HEK293 (cell line): ENCODE results near the gene SLC30A3.

Source experiments
- CTCF ChIA-PET: fragments of 350-600 bp; formaldehyde crosslinking; extraction: SDS; loops from one replicate; lab custom pipeline; 2021; ENCODE audit warnings: antibody characterized with exemption; lab: Yijun Ruan, JAX
- POLR2A ChIA-PET: fragments of 300-600 bp; formaldehyde crosslinking; extraction: SDS; loops from one replicate; lab custom pipeline; 2020; ENCODE audit warnings: antibody characterized with exemption, inconsistent platforms; lab: Yijun Ruan, JAX
- H3K27ac ChIP-seq: fragments of 200-500 bp; sonication (Bioruptor generic); 2 replicates; pipeline ENCODE4 v1.5.1; 2014; ENCODE audit warnings: low read depth, low read length, control low read depth, inconsistent platforms; ENCODE audit errors: extremely low read depth
- H3K36me3 ChIP-seq, 2 experiments: fragments of 200-500 bp in 1 of 2; sonication (Bioruptor generic) in 1 of 2; 1 replicate in 1 of 2; 2 replicates in 1 of 2; pipeline ENCODE4 v1.5.1; 2014 to 2017; ENCODE audit warnings: inconsistent platforms in 2 of 2, low read length in 2 of 2; ENCODE audit not compliant: control insufficient read depth in 2 of 2, insufficient read depth in 1 of 2
- H3K4me1 ChIP-seq: fragments of 200-500 bp; sonication (Bioruptor generic); 2 replicates; pipeline ENCODE4 v1.5.1; 2014; ENCODE audit warnings: mild to moderate bottlenecking, low read length, inconsistent platforms; ENCODE audit not compliant: control insufficient read depth, insufficient read depth
- H3K4me3 ChIP-seq: 2 replicates; pipeline ENCODE4 v1.5.1; 2011; ENCODE audit warnings: low read depth, mild to moderate bottlenecking, control low read depth, low read length, moderate library complexity
- H3K9me3 ChIP-seq: fragments of 200-500 bp; sonication (Bioruptor generic); 2 replicates; pipeline ENCODE4 v1.5.1; 2014; ENCODE audit warnings: low read depth, low read length, inconsistent platforms; ENCODE audit not compliant: control insufficient read depth, insufficient read depth
- BCL11B ChIP-seq: fragments of 450-650 bp; formaldehyde crosslinking; IDR thresholded peaks from 2 replicates; pipeline ENCODE4 v1.5.1; 2016; ENCODE audit warnings: low read depth, missing biosample characterization, missing genetic modification characterization
- GFI1B ChIP-seq: fragments of 450-650 bp; formaldehyde crosslinking; IDR thresholded peaks from 2 replicates; pipeline ENCODE4 v1.5.1; 2016; ENCODE audit warnings: missing biosample characterization, missing genetic modification characterization
- IKZF3 ChIP-seq: fragments of 450-650 bp; IDR thresholded peaks from 2 replicates; pipeline ENCODE4 v1.5.0; 2018; ENCODE audit warnings: missing biosample characterization, mild to moderate bottlenecking, missing genetic modification characterization, moderate library complexity
- KLF9 ChIP-seq: fragments of 450-650 bp; formaldehyde crosslinking; IDR thresholded peaks from 2 replicates; pipeline ENCODE4 v1.5.1; 2016; ENCODE audit warnings: missing biosample characterization, missing genetic modification characterization, low read depth
- SP2 ChIP-seq: fragments of 450-650 bp; formaldehyde crosslinking; IDR thresholded peaks from 2 replicates; pipeline ENCODE4 v1.5.1; 2016; ENCODE audit warnings: missing biosample characterization, missing genetic modification characterization
- WT1 ChIP-seq: fragments of 450-650 bp; formaldehyde crosslinking; IDR thresholded peaks from 2 replicates; pipeline ENCODE4 v1.5.1; 2016; ENCODE audit warnings: missing biosample characterization, missing genetic modification characterization
- ZBTB21 ChIP-seq: fragments of 450-650 bp; formaldehyde crosslinking; IDR thresholded peaks from 2 replicates; pipeline ENCODE4 v1.5.1; 2017; ENCODE audit warnings: missing biosample characterization, missing genetic modification characterization
- ZIC2 ChIP-seq: fragments of 450-650 bp; formaldehyde crosslinking; IDR thresholded peaks from 2 replicates; pipeline ENCODE4 v1.5.1; 2016; ENCODE audit warnings: missing biosample characterization, missing genetic modification characterization
- ZNF10 ChIP-seq: fragments of 450-650 bp; formaldehyde crosslinking; IDR thresholded peaks from 2 replicates; pipeline ENCODE4 v1.5.1; 2017; ENCODE audit warnings: missing biosample characterization, missing genetic modification characterization
- ZNF155 ChIP-seq: fragments of 450-650 bp; formaldehyde crosslinking; IDR thresholded peaks from 2 replicates; pipeline ENCODE4 v1.5.1; 2016; ENCODE audit warnings: missing biosample characterization, missing genetic modification characterization
- ZNF202 ChIP-seq: fragments of 450-650 bp; formaldehyde crosslinking; IDR thresholded peaks from 2 replicates; pipeline ENCODE4 v1.5.1; 2016; ENCODE audit warnings: missing biosample characterization, missing genetic modification characterization, borderline replicate concordance
- ZNF24 ChIP-seq: fragments of 450-650 bp; formaldehyde crosslinking; IDR thresholded peaks from 2 replicates; pipeline ENCODE4 v1.5.1; 2016; ENCODE audit warnings: missing biosample characterization, missing genetic modification characterization
- ZNF350 ChIP-seq: fragments of 450-650 bp; formaldehyde crosslinking; IDR thresholded peaks from 2 replicates; pipeline ENCODE4 v1.5.0; 2017; ENCODE audit warnings: missing biosample characterization, mild to moderate bottlenecking, missing genetic modification characterization
- ZNF530 ChIP-seq: fragments of 450-650 bp; formaldehyde crosslinking; IDR thresholded peaks from 2 replicates; pipeline ENCODE4 v1.5.1; 2016; ENCODE audit warnings: low read depth, missing biosample characterization, missing genetic modification characterization
- ZNF623 ChIP-seq: fragments of 450-650 bp; formaldehyde crosslinking; IDR thresholded peaks from 2 replicates; pipeline ENCODE4 v1.5.1; 2016; ENCODE audit warnings: missing biosample characterization, missing genetic modification characterization
- ZNF792 ChIP-seq: fragments of 450-650 bp; formaldehyde crosslinking; IDR thresholded peaks from 2 replicates; pipeline ENCODE4 v1.5.1; 2016; ENCODE audit warnings: missing biosample characterization, missing genetic modification characterization
- ZSCAN16 ChIP-seq: fragments of 450-650 bp; formaldehyde crosslinking; IDR thresholded peaks from 2 replicates; pipeline ENCODE4 v1.5.1; 2016; ENCODE audit warnings: missing biosample characterization, missing genetic modification characterization
- TF ChIP-seq, protein P1 (sequence below): fragments of 450-650 bp; formaldehyde crosslinking; IDR thresholded peaks from 2 replicates; pipeline ENCODE4 v1.5.1; 2016; ENCODE audit warnings: missing biosample characterization, missing genetic modification characterization, borderline replicate concordance
- TF ChIP-seq, protein P2 (sequence below): fragments of 450-650 bp; formaldehyde crosslinking; IDR thresholded peaks from 2 replicates; pipeline ENCODE4 v1.5.1; 2016; ENCODE audit warnings: missing biosample characterization, missing genetic modification characterization
- TF ChIP-seq, protein P3 (sequence below): fragments of 450-650 bp; formaldehyde crosslinking; IDR thresholded peaks from 2 replicates; pipeline ENCODE4 v1.5.1; 2016; ENCODE audit warnings: missing biosample characterization, missing genetic modification characterization
- TF ChIP-seq, protein P4 (sequence below): fragments of 450-650 bp; formaldehyde crosslinking; IDR thresholded peaks from 2 replicates; pipeline ENCODE4 v1.5.1; 2016; ENCODE audit warnings: missing biosample characterization, missing genetic modification characterization
- TF ChIP-seq, protein P5 (sequence below): fragments of 450-650 bp; formaldehyde crosslinking; IDR thresholded peaks from 2 replicates; pipeline ENCODE4 v1.5.1; 2016; ENCODE audit warnings: missing biosample characterization, missing genetic modification characterization
- TF ChIP-seq, protein P6 (sequence below): fragments of 450-650 bp; formaldehyde crosslinking; IDR thresholded peaks from 2 replicates; pipeline ENCODE4 v1.5.1; 2016; ENCODE audit warnings: missing biosample characterization, missing genetic modification characterization
- TF ChIP-seq, protein P7 (sequence below): fragments of 450-650 bp; formaldehyde crosslinking; IDR thresholded peaks from 2 replicates; pipeline ENCODE4 v1.5.1; 2016; ENCODE audit warnings: missing biosample characterization, missing genetic modification characterization, low read depth

SLC30A3 gene

DNA sequence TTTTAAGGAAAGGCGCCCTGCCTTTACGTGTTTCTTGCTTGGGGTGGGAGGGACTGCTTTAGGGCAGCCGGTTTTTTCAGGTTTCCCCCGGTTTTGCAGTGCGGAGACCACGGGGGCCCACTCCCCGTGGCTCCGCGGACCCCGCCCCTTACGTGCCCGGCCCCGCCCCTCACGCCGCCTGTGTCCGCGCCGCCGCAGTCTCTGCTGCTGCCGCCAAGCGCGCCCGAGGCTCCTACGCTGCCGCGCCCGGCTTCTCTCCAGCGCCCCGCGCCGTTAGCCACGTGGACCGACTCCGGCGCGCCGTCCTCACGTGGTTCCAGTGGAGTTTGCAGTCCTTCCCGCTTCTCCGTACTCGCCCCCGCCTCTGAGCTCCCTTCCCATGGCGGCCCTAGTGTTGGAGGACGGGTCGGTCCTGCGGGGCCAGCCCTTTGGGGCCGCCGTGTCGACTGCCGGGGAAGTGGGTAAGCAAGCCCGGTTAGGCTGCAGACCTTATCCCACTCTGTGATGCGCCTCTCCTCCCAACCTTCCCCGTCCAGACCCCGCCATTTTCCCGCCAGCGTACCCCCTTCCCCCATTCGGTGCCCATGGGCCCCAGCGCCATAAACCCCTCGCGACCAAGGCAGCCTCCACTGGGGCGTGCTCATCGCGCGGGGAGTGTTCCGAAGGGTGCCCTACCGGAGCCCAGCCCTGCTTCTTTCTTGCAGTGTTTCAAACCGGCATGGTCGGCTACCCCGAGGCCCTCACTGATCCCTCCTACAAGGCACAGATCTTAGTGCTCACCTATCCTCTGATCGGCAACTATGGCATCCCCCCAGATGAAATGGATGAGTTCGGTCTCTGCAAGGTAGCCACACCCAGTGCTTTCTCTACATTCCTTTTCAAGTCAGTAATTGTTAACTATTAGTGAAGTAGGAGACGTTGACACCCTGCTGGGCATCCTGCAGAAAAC lies 45.4 kb downstream of the SLC30A3 start, which contains the start of gene CAD:
CAD (plus strand) TSS at position 197 of the 949 bp plus-strand sequence; CDS start at position 380, 183 bp downstream.
- Histone ChIP-seq H3K4me3 (peak within 1 kb of the TSS; percentile 72), H3K4me1 (no peaks in the 10 kb centered on the region; the same call in 1 of the 2 replicates), H3K27ac (peak within 1 kb of the TSS; percentile 86), H3K36me3 (peaks cover 20 to 80% of the 10 kb centered on the region in 2 experiments; a peak in 2 of 3 replicates), H3K9me3 (no peaks in the 10 kb centered on the region)
- POLR2A ChIA-PET = interaction anchor here (0.6 to 1.5 kb wide), 4 partner anchors 8 to 167 kb away, joined by 3 read pairs; no protein-coding TSS in a partner anchor
- CTCF ChIA-PET = interaction anchor here (1.3 to 2.8 kb wide), 3 partner anchors 12 to 86 kb away, joined by 4 to 8 read pairs (median 8); no protein-coding TSS in a partner anchor
- TF ChIP-seq KLF9 (tag by site-specific recombination) (peak; percentile 88), ZNF623 (tag by site-specific recombination) (no peak), IKZF3 (tag by site-specific recombination) (no peak), ZNF792 (tag by site-specific recombination) (no peak), ZNF530 (no peak), SP2 (peak; percentile 36), ZNF155 (tag by site-specific recombination) (no peak), ZNF24 (tag by site-specific recombination) (no peak), BCL11B (tag by site-specific recombination) (no peak), WT1 (tag by site-specific recombination) (peak; percentile 25; the same call in 1 of the 2 replicates), ZNF350 (tag by site-specific recombination) (no peak), ZSCAN16 (no peak), ZNF10 (no peak), ZBTB21 (tag by site-specific recombination) (no peak), ZNF202 (tag by site-specific recombination) (no peak), ZIC2 (tag by site-specific recombination) (no peak; the same call in none of the 2 replicates), GFI1B (no peak)
- TF ChIP-seq, protein P1, sequence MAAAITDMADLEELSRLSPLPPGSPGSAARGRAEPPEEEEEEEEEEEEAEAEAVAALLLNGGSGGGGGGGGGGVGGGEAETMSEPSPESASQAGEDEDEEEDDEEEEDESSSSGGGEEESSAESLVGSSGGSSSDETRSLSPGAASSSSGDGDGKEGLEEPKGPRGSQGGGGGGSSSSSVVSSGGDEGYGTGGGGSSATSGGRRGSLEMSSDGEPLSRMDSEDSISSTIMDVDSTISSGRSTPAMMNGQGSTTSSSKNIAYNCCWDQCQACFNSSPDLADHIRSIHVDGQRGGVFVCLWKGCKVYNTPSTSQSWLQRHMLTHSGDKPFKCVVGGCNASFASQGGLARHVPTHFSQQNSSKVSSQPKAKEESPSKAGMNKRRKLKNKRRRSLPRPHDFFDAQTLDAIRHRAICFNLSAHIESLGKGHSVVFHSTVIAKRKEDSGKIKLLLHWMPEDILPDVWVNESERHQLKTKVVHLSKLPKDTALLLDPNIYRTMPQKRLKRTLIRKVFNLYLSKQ (tag by site-specific recombination) = no peak
- TF ChIP-seq, protein P2, sequence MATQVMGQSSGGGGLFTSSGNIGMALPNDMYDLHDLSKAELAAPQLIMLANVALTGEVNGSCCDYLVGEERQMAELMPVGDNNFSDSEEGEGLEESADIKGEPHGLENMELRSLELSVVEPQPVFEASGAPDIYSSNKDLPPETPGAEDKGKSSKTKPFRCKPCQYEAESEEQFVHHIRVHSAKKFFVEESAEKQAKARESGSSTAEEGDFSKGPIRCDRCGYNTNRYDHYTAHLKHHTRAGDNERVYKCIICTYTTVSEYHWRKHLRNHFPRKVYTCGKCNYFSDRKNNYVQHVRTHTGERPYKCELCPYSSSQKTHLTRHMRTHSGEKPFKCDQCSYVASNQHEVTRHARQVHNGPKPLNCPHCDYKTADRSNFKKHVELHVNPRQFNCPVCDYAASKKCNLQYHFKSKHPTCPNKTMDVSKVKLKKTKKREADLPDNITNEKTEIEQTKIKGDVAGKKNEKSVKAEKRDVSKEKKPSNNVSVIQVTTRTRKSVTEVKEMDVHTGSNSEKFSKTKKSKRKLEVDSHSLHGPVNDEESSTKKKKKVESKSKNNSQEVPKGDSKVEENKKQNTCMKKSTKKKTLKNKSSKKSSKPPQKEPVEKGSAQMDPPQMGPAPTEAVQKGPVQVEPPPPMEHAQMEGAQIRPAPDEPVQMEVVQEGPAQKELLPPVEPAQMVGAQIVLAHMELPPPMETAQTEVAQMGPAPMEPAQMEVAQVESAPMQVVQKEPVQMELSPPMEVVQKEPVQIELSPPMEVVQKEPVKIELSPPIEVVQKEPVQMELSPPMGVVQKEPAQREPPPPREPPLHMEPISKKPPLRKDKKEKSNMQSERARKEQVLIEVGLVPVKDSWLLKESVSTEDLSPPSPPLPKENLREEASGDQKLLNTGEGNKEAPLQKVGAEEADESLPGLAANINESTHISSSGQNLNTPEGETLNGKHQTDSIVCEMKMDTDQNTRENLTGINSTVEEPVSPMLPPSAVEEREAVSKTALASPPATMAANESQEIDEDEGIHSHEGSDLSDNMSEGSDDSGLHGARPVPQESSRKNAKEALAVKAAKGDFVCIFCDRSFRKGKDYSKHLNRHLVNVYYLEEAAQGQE (tag by site-specific recombination) = peak; percentile 31; the same call in 1 of the 2 replicates
- TF ChIP-seq, protein P3, sequence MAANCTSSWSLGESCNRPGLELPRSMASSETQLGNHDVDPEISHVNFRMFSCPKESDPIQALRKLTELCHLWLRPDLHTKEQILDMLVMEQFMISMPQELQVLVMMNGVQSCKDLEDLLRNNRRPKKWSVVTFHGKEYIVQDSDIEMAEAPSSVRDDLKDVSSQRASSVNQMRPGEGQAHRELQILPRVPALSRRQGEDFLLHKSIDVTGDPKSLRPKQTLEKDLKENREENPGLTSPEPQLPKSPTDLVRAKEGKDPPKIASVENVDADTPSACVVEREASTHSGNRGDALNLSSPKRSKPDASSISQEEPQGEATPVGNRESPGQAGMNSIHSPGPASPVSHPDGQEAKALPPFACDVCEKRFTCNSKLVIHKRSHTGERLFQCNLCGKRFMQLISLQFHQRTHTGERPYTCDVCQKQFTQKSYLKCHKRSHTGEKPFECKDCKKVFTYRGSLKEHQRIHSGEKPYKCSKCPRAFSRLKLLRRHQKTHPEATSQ (tag by site-specific recombination) = no peak
- TF ChIP-seq, protein P4, sequence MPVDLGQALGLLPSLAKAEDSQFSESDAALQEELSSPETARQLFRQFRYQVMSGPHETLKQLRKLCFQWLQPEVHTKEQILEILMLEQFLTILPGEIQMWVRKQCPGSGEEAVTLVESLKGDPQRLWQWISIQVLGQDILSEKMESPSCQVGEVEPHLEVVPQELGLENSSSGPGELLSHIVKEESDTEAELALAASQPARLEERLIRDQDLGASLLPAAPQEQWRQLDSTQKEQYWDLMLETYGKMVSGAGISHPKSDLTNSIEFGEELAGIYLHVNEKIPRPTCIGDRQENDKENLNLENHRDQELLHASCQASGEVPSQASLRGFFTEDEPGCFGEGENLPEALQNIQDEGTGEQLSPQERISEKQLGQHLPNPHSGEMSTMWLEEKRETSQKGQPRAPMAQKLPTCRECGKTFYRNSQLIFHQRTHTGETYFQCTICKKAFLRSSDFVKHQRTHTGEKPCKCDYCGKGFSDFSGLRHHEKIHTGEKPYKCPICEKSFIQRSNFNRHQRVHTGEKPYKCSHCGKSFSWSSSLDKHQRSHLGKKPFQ (tag by site-specific recombination) = no peak
- TF ChIP-seq, protein P5, sequence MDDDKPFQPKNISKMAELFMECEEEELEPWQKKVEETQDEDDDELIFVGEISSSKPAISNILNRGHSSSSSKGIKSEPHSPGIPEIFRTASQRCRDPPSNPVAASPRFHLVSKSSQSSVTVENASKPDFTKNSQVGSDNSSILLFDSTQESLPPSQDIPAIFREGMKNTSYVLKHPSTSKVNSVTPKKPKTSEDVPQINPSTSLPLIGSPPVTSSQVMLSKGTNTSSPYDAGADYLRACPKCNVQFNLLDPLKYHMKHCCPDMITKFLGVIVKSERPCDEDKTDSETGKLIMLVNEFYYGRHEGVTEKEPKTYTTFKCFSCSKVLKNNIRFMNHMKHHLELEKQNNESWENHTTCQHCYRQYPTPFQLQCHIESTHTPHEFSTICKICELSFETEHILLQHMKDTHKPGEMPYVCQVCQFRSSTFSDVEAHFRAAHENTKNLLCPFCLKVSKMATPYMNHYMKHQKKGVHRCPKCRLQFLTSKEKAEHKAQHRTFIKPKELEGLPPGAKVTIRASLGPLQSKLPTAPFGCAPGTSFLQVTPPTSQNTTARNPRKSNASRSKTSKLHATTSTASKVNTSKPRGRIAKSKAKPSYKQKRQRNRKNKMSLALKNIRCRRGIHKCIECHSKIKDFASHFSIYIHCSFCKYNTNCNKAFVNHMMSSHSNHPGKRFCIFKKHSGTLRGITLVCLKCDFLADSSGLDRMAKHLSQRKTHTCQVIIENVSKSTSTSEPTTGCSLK (tag by site-specific recombination) = no peak
- TF ChIP-seq, protein P6, sequence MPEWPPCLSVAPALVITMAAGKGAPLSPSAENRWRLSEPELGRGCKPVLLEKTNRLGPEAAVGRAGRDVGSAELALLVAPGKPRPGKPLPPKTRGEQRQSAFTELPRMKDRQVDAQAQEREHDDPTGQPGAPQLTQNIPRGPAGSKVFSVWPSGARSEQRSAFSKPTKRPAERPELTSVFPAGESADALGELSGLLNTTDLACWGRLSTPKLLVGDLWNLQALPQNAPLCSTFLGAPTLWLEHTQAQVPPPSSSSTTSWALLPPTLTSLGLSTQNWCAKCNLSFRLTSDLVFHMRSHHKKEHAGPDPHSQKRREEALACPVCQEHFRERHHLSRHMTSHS = no peak
- TF ChIP-seq, protein P7, sequence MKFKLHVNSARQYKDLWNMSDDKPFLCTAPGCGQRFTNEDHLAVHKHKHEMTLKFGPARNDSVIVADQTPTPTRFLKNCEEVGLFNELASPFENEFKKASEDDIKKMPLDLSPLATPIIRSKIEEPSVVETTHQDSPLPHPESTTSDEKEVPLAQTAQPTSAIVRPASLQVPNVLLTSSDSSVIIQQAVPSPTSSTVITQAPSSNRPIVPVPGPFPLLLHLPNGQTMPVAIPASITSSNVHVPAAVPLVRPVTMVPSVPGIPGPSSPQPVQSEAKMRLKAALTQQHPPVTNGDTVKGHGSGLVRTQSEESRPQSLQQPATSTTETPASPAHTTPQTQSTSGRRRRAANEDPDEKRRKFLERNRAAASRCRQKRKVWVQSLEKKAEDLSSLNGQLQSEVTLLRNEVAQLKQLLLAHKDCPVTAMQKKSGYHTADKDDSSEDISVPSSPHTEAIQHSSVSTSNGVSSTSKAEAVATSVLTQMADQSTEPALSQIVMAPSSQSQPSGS (tag by site-specific recombination) = no peak
